NCI-H2029 (cell line): ENCODE measurements around the gene MRPL54.
"Not testable (repeated sequence)": the region's sequence is repeated elsewhere in the genome, so short reads cannot be mapped to it uniquely, and the experiment has no call there.

Experiments used
- DNase-seq: peaks from one replicate; lab custom pipeline; 2025; lab: John Stamatoyannopoulos, UW

The MRPL54 gene

GRCh38 chr19:3810708-3811355, 48.4 kb downstream of the MRPL54 start:
- DNase-seq = no peak

GRCh38 chr19:3813473-3814392, 51.3 kb downstream of the MRPL54 start:
- DNase-seq = no peak

- DNase-seq = no peak
Measured at GRCh38 chr19:3814648-3815047, 52.2 kb downstream of the MRPL54 start.

GRCh38 chr19:3816148-3816547, 53.7 kb downstream of the MRPL54 start:
- not testable (repeated sequence) for DNase-seq

DNA sequence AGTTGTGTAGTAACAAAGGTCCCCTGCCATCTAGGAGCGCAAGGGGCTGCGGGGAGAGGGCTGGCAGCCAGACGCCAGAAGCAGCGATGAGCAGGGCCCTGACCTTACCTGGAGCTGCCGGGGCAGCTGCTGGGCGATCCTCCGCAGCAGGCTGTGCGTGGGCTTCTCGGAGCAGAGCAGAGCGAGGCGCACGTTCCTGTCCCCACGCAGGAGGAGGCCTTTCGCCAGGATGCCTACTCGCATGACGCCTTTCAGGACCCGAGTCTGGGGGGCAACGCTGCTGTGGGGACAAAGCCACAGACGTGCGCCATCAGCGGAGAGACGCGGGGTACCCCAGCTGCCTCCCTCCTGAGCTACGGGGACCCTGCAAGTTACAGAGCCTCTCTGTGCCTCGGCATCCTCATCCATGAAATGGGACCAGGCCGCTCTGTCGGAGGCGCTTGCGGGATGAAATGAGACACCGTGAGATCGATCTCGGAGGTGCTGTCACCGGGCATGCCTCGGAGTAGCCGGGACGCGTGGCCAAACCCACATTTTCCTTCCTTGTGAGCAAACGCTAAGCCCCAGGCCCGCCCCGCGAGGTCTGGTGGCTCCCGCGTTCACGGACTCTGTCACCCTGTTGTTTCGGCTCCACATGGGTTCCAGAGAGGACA, 54.2 kb downstream of the MRPL54 start:
- DNase-seq = no peak
